NCI-H460 (cell line): ENCODE measurements around the gene AGPAT3. TPM values are rescaled to one million over a fixed set of nuclear protein-coding genes. Genes with fewer than 3 reads are reported as not detected.
"Not testable (repeated sequence)": the region's sequence is repeated elsewhere in the genome, so short reads cannot be mapped to it uniquely, and the experiment has no call there.

ENCODE experiments used
- DNase-seq: peaks from one replicate; pipeline ENCODE4 v3.0.0-alpha.2; 2016; ENCODE audit warnings: low read depth; ENCODE audit errors: extremely low read depth
- polyA plus RNA-seq: library from polyadenylated mRNA; depleted of rRNA; stranded (reverse); fragments of >200 nt; gene quantifications from 2 replicates; pipeline ENCODE4 v1.2.3, GENCODE V29; 2014; cell fraction: nucleus; rRNA removed
- total RNA-seq: library from RNA; depleted of rRNA; stranded (reverse); fragments of >200 nt; shearing (Covaris generic); gene quantifications from 2 replicates; pipeline ENCODE4 v1.2.3, GENCODE V29; 2014; rRNA removed

The AGPAT3 gene
- 27.5 and 29.3 TPM in 2 replicates for total RNA-seq
- 24.9 and 25.1 TPM in 2 replicates for polyA plus RNA-seq

- DNase-seq = no peak
Measured at GRCh38 chr21:43864962-43865539, at the start of gene AGPAT3. Gene AGPAT3 (plus strand): TSS chr21:43865223. CDS start chr21:43959682, 94,459 bp downstream.

DNA sequence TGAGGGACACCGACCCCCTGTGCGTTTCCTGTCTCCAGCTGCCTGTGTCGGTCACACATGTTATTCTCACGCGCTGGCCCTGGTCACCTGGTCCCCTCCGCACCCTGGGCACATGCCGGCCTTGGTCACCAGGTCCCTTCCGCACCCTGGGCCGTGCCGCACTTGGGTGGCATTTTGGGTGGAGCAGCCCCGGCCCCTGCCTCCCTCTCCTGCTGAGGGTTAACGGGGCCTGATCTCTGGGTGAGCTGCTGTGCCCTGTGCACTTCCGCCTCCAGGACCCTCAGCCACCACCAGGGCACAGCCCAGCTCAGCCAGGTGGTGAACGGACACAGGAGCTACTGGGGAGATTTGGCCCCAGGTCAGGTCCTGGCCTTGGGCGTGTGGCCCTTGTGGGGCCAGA is 49.0 kb upstream of the AGPAT3 start:
- DNase-seq = no peak

DNA sequence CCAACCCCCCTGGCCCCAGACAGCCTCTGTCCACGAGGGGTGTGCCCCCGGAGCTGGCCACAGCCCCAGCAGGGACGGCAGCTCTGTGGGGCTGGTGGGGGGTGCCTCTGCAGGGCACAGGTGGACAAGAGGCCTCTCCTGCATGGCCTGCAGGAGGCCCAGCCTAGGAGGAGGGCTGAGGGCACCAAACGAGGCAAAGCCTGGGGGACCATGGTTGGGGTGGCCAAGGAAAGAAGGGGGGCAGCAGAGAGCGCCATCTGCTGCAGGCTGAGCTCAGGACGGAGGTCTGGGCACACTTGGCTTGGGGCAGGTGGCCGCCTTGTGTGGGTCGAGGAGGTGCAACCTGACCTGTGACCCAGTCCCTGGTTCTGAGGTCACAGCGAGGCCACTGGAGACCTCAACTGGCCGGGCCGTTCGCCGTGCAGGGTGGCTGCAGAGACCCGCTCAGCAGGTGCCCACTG is 48.4 kb upstream of the AGPAT3 start:
- DNase-seq = no peak

GRCh38 chr21:43817157-43818086 is 47.6 kb upstream of the AGPAT3 start:
- no peak for DNase-seq

DNA sequence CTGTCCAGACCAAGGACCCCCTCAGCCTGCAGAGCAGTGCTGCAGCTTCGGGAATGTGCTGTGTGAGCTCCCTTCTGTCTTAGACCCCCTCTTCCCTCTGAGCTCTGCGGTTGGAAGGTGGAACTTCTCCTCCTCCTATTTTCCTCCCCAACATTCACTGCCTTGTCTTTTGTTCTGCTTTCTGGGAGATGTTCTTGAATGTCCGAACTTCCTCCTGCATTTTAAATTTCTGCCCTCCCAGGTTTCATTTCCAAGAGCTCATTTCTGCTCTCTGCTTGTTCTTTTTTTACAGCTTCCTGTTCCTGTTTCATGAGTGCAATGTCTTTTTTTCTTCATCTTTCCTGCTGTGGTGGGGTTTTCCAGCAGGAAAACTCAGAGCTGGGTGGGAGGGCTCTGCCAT is 46.3 kb upstream of the AGPAT3 start:
- no peak for DNase-seq

- no peak for DNase-seq
Measured at GRCh38 chr21:43819511-43820405, 45.3 kb upstream of the AGPAT3 start.

- DNase-seq = no peak
Measured at GRCh38 chr21:43820466-43820865, 44.6 kb upstream of the AGPAT3 start.

- not testable (repeated sequence) for DNase-seq
Measured at GRCh38 chr21:43822166-43822565, 42.9 kb upstream of the AGPAT3 start.

GRCh38 chr21:43822741-43823140 is 42.3 kb upstream of the AGPAT3 start:
- not testable (repeated sequence) for DNase-seq

DNA sequence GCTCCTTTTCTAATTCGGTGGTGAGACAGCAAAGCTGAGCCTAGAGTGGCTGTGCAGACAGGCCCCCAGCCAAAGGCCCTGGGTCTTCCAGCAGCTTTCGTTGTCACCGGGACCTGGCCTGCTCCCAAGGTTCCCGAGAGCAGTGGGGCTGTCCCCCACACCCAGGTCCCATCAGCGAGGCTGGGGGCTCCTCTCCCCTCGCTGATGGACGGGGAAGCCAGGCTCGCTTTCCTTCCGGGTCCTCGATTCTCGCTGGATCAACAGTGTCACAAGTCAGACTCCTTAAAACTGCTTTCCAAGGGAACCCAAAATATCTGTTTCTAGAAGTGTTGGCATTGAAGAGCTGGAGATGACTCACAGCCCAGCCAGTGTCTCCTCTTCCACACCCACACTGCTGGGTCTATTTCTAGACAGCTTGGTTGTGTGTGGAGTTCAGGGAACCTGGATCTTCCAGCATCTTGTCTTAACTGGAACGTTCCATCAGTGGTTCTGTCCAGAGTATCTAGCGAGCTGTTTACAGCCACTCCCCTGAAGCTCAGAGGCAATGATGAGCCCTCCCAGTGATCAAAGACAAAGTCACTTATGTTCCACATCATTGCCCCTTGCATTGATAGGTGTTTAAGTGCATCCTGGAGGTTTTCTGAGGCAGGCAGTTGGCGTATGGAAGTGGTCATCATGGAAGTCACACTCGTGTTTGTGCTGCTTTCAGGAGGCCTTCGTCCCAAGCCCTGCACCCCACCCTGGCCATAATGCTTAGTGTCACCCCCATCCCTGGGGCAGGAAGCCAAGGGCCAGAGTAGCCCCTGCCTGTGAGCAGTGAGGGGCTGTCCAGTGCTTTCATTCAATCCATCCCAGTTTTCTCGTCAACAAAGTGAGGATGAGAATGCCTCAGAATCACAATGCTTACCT is 40.4 kb upstream of the AGPAT3 start:
- no peak for DNase-seq

- DNase-seq = no peak
Measured at GRCh38 chr21:43825242-43825935, 39.6 kb upstream of the AGPAT3 start.

- DNase-seq = no peak
Measured at GRCh38 chr21:43825936-43826622, 38.9 kb upstream of the AGPAT3 start.

DNA sequence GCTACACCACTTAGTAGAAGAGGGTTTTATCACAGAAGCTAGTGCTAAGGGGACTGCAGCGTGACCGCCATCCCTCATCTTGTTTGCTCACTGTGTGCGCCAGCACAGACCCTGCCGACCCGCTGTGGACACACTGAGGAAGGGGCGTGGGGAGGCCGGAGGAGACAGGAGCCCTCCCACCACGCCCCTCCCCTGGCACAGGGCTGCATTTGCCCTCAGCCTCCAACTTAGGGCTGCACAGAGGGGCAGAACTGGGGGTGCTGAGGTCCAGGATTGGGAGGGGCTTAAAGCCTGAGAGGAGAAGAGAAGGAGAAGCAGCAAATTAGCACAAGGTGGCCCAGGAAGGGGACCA is 38.4 kb upstream of the AGPAT3 start:
- no peak for DNase-seq

DNA sequence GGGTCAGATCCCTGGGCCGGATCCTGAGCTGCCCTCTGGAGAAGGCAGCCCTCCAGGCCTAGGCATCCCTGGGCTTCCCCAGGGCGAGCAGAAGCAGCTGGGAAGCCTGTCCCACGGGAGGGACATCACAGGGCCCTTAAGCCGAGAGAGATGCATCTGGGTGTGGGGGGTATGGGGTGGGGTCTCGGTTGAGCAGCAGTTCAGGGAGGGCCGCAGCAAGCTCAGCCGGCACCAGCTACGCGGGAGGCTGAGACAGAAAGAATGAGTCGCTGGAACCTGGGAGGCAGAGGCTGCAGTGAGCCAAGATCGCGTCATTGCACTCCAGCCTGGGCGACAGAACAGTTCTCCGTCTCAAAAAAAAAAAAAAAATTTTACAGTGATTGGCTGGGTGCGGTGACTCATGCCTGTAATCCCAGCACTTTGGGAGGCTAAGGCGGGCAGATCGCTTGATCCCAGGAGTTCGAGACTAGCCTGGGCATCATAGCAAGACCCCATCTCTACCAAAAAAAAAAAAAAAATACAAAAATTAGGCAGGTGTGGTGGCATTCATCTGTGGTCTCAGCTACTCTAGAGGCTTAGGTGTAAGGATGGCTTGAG is 37.9 kb upstream of the AGPAT3 start:
- no peak for DNase-seq

- no peak for DNase-seq
Measured at GRCh38 chr21:43829161-43829560, 35.9 kb upstream of the AGPAT3 start.

DNA sequence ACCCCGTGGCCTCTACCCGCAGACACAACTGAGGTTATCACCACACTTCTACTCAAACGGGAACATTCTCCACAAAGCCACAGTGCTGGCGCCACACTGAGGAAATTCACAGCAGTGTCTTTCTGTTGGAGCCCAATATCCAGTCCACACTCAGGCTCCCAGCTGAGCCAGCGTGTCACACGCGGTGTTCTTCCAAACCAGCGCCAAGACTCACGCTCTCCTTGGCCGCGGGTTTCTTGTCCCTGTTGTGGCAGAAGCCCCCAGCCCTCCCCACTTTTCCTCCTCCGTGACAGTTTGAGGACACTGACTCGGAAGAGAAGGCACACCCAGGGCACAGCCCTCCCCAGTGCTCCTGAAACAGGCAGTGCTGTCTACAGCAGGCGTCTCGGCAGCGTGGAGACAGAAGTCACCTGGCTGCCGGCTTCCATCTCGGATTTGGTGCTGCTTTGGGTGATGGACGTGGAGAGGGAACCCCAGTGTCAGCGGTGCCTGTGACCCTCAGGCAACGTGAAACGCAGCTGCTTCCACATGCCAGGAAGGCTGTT is 35.4 kb upstream of the AGPAT3 start:
- DNase-seq = no peak

DNA sequence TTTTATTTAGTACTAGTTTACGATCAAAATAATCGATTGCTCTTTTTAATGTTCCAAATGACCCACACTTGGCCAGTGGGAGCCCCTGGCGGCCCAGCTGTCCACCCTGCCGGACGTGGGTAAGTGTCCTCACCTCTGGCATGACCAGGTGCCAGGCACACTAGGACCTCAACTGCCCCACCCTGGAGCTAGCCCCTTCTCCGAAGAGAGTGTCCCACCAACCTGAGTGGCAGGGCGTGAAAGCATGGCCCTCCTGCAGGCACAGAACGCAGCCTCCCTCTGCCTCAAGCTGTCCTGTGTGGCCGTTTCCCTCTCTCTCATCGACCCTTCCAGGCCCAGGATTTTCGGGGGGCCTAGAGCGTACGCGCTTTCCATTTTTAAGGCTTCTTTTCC is 32.9 kb upstream of the AGPAT3 start:
- no peak for DNase-seq

- DNase-seq = no peak
Measured at GRCh38 chr21:43832648-43833047, 32.4 kb upstream of the AGPAT3 start.
